ENCODE data around the gene RAB40B.

RAB40B gene

DNA sequence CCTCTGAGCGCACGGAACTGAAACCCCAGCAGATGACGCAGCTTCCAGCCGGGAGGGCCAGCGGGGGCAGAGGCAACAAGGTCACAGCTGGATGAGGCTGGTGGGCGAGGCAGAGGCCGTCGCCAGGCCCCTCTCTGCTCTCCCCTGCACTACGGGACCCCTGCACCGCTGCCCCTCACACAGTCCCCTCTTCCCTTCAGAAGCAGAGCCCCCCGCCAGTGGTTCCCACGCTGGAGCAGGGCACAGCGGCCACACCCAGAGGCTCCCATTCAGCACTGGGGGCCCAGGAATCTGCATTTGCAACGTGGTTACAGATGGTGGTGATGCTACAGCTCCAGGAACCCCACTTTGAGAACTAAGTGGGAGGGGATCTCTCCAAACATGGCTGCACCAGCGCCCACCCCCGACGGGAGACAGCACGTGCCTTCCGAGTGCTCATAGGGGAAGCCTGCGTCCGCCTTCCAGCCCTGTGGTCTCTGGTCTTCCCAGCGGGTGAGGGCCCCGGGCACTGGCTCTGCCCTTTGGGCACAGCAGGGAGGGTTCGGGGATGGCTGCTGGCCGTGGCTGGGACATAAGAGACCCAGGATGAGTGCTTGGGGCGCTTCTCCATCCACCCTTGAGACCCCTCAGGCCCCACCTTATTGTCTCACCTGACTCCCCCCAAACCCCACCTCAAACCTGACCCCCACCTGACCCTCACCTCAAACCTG lies 4.7 kb upstream of the RAB40B start:
- no peak overlapping the region for H3K27ac Mint-ChIP-seq
- no peak overlapping the region for H3K4me3 Mint-ChIP-seq
- H3K4me1 Mint-ChIP-seq: peaks cover 4% of the 10 kb centered on the region
- H3K27me3 Mint-ChIP-seq: no peaks in the 10 kb centered on the region
- H3K36me3 Mint-ChIP-seq: no peaks in the 10 kb centered on the region
- H3K9me3 Mint-ChIP-seq: no peaks in the 10 kb centered on the region

DNA sequence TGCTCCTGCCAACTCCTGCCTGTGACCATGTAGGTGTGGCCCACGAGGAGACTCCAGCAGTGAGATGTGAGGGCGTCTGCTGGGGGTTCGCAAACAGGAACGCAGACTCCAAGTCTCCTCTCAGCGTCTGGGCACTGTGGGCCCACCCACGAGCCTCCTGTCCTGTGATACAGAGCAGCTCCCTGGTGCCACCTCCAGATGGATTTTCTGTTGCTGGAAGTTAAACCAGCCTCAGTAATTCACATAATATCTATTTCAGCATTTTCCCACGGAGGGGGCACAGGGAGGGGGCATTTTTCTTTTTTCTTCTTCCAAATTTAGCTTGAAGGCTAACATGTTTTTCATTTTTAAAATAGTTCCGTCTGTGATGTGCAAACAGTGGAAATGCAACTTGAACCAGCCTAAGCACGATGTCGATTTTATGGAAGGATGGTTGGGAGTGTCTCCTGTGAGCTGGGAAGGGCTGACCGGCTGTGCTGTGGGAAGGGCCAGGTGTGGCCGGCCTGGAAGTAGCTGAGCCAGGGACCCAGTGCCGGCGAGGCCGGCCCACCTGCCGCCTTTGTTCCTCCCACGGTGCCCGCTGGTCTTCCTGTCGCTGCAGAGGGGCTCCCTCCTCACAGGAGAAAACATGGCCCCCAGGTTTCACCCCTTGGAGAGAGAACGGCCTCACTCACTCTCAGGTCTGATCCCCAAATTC lies 3.9 kb upstream of the RAB40B start:
- H3K36me3 Mint-ChIP-seq: no peaks in the 10 kb centered on the region
- H3K4me3 Mint-ChIP-seq: no peak overlapping the region
- peaks cover 4% of the 10 kb centered on the region for H3K4me1 Mint-ChIP-seq
- no peaks in the 10 kb centered on the region for H3K27me3 Mint-ChIP-seq
- no peak overlapping the region for H3K27ac Mint-ChIP-seq
- H3K9me3 Mint-ChIP-seq: no peaks in the 10 kb centered on the region

DNA sequence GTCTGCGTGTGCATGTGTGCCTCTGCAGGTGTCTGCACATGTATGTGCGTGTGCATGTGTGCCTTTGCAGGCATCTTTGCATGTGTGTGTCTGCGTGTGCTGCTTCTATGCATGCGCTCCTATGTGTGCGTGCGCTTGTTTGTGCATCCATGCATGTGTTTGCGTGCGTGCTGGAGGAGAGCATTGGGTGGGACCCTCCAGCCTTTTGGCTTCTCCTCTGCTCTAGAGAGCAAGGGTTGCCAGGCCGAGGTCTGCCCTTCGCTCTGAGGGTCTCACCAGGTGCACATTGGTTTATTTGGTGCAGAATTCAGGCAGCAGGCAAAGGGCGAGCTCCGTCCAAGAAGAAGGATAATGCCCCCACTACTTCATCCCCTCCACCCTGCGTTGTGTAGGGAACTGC lies 1.1 kb upstream of the RAB40B start:
- H3K9me3 Mint-ChIP-seq: no peaks in the 10 kb centered on the region
- no peaks in the 10 kb centered on the region for H3K27me3 Mint-ChIP-seq
- H3K4me1 Mint-ChIP-seq: peaks cover 11% of the 10 kb centered on the region
- no peak overlapping the region for H3K27ac Mint-ChIP-seq
- H3K36me3 Mint-ChIP-seq: peaks cover 5% of the 10 kb centered on the region
- H3K4me3 Mint-ChIP-seq: peak overlapping the region; percentile 87

DNA sequence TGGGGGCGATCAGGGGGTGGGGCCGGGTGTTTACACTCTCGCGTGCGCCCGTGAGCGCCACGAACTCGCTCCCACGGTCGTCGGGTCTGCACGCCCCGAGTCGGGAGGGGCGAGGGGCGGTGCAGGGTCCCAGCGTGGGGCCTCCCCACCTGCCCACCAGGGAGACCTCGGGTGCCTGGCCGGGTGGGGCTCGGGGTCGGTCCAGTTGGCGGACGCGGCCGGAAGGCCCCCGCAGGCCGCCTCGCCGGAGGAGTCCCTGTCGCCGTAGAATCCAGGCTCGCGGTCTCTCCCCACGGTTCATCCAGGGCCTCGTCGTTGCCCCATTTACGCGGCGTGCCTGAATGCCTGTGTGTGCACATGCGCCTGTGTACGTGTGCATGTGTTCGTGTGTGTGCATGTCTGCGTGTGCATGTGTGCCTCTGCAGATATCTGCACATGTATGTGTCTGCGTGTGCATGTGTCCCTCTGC lies 510 bp upstream of the RAB40B start:
- Mint-ChIP-seq H3K4me1 (peaks cover 11% of the 10 kb centered on the region), H3K27me3 (no peaks in the 10 kb centered on the region), H3K36me3 (peaks cover 8% of the 10 kb centered on the region), H3K9me3 (no peaks in the 10 kb centered on the region), H3K27ac (no peak overlapping the region), H3K4me3 (peak overlapping the region; percentile 87)

DNA sequence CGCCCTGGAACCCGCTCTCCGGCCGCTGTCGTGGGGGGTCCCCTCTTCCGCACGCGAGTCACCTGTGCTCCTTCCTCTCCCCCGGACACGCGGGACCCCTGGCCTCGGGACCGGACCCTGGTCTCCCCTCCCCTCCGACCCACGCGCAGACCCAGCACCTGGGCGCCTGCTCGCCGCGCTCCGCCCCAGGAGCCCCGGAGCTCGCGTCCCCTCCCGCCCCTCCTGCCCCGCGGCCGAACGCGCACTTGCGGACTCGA lies 762 bp downstream of the RAB40B start:
- peaks cover 11% of the 10 kb centered on the region for H3K4me1 Mint-ChIP-seq
- no peak overlapping the region for H3K27ac Mint-ChIP-seq
- no peaks in the 10 kb centered on the region for H3K27me3 Mint-ChIP-seq
- H3K36me3 Mint-ChIP-seq: peaks cover 8% of the 10 kb centered on the region
- H3K9me3 Mint-ChIP-seq: no peaks in the 10 kb centered on the region
- H3K4me3 Mint-ChIP-seq: peak overlapping the region; percentile 15

DNA sequence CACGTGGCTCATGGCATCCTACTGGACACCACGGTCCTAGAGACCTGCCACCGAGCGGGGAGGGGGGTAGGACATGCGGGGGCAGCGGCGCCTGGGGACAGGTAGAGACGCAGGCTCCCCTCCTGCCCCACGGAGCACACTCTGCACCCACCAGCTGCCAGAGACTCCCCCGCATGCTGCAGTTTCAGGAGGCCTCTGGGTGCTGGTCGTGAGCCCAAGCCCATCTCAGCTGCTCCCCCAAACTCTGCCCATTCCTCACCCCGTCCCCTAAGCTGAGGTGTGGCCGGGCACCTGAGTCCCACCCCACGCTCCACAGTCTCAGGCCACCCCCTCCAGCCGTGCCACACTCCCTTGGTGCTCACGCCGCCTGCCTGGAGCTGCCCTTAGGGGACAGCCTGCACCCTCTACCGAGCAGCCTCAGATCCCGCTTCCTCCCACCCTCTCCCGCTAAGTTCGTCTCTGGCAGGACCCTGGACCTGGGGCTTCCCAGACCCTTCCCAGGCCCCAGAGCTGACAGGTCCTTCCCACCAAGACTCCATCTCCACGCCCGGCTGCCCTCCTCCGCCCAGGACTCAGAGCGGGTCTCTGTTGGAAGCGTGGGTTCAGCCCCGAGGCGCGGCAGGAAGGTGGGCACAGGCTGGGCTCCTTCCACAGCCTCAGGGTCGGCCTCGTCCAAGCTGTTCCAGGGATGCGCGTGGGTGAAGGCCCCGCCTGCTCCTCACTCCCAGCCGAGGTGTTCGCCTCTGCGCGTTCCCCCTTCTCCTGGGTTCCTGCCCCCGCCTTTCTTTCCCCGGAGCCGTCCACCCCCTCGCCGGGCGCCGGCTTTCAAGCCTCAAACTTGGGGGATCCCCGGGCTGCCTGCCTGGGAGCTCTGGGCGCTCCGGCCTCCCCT lies 1.3 kb downstream of the RAB40B start:
- Mint-ChIP-seq H3K4me3 (peak overlapping the region; percentile 30), H3K36me3 (peaks cover 8% of the 10 kb centered on the region), H3K27me3 (no peaks in the 10 kb centered on the region), H3K27ac (no peak overlapping the region), H3K9me3 (no peaks in the 10 kb centered on the region), H3K4me1 (peaks cover 11% of the 10 kb centered on the region)

DNA sequence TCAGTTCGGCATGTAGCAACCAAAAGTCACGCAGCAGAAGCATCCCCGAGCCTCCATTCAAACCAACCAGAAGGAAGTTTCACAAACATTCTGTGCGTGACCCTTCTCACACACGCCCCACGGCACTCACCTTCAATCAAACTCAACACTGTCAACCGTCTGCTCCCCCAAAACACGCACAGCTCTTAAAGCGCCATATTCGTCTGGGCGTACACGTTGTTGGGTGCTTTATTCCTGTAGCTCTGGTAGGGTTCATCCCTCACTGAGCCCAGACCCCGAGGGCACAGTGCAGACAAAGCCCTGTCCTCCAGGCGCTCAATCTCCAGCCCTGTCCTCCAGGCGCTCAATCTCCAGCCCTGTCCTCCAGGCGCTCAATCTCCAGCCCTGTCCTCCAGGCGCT lies 2.2 kb downstream of the RAB40B start:
- H3K4me1 Mint-ChIP-seq: peaks cover 11% of the 10 kb centered on the region

DNA sequence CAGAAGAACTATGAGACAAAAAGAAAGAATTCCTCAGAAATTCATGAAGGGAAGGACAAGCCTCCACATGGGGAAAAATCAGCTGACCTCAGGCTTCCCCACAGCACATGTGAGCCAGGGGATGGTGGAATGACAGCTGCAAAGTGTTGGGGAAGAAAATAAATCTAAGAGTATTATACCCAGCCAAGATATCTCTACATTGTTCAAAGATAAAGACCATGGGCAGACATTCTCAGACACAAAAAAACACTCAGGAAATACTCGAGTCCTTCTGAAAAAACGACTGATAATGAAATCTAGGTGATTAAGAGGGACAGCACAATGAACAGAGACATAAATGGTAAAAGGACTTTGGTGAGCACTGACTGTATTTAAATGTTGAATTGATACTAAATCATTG lies 3.9 kb downstream of the RAB40B start:
- Mint-ChIP-seq H3K9me3 (no peaks in the 10 kb centered on the region), H3K4me3 (no peak overlapping the region), H3K4me1 (peaks cover 11% of the 10 kb centered on the region), H3K27me3 (no peaks in the 10 kb centered on the region), H3K36me3 (peaks cover 10% of the 10 kb centered on the region), H3K27ac (no peak overlapping the region)

More for the DNA sequence above, 2.2 kb downstream of the RAB40B start:
- Mint-ChIP-seq H3K9me3 (no peaks in the 10 kb centered on the region), H3K36me3 (peaks cover 8% of the 10 kb centered on the region), H3K27ac (no peak overlapping the region), H3K4me3 (no peak overlapping the region), H3K27me3 (no peaks in the 10 kb centered on the region)

DNA sequence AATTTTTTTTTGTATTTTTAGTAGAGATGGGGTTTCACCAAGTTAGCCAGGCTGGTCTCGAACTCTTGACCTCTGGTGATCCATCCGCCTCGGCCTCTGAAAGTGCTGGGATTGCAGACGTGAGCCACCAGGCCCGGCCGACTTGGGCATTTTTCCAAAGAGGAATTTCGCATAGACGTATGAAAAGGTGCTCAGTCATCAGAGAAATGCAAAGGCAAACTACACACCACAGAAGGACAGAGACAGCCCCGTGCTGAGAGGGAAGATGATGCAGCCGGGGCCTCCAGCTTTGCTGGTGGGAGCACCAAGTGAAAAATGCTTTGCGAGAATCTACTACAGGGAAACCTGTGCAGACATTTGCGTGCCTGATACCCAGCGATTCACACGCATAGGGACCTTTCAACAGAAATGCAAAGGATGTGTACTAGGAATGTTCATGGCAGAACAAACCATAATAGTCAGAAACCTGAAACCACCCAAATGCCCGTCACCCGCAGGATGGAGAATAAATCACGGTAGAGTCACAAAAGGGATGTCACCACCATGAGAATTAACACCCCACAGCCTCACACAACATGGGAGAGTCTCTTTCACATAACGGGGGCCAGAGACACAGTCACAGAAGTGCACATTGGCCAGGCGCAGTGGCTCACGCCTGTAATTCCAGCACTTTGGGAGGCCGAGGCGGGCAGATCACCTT lies 5.2 kb downstream of the RAB40B start:
- H3K27ac Mint-ChIP-seq: no peak overlapping the region
- no peaks in the 10 kb centered on the region for H3K27me3 Mint-ChIP-seq
- H3K9me3 Mint-ChIP-seq: no peaks in the 10 kb centered on the region
- H3K36me3 Mint-ChIP-seq: peaks cover 10% of the 10 kb centered on the region
- peaks cover 7% of the 10 kb centered on the region for H3K4me1 Mint-ChIP-seq
- no peak overlapping the region for H3K4me3 Mint-ChIP-seq

DNA sequence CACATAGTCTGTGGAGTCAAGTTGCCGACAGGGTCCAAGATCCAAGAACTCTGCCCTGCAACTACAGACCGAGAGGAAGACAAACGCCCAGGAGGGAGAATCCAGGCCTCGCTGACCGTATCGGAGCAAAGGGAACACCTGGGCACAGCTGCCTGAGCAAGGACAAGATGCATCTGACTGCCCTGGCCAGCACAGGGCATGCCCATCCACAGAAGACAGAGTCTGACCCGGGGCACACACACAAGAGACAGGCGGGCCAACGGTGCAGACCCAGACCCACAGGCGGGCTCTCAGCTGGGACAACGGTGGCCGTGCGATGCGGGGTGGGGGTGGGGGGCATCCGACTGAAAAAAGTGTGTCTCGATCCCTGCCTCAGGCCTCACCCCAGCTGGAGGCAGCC lies 6.2 kb downstream of the RAB40B start:
- no peaks in the 10 kb centered on the region for H3K9me3 Mint-ChIP-seq
- peaks cover 7% of the 10 kb centered on the region for H3K4me1 Mint-ChIP-seq
- H3K27ac Mint-ChIP-seq: no peak overlapping the region
- H3K27me3 Mint-ChIP-seq: no peaks in the 10 kb centered on the region
- H3K4me3 Mint-ChIP-seq: no peak overlapping the region
- H3K36me3 Mint-ChIP-seq: peaks cover 11% of the 10 kb centered on the region

DNA sequence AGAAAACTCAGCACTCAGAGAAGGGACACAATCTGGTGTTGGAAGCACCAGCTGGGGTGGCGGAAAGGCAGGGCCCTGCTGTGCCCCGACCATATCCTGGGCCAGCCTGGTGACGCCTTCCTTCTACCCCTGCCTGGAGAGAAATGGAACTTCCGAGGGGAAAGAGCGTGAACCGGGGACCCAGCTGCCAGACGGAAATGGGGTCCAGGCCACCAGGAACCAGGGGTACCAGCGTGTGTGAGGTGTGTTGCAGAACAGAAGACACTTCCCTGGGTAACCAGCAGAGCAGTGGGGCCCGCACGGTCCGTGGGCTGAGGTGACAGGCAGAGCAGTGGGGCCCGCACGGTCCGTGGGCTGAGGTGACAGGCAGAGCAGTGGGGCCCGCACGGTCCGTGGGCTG lies 6.8 kb downstream of the RAB40B start:
- Mint-ChIP-seq H3K4me3 (no peak overlapping the region), H3K27ac (no peak overlapping the region), H3K36me3 (peaks cover 12% of the 10 kb centered on the region), H3K9me3 (no peaks in the 10 kb centered on the region), H3K4me1 (peaks cover 1% of the 10 kb centered on the region), H3K27me3 (no peaks in the 10 kb centered on the region)

DNA sequence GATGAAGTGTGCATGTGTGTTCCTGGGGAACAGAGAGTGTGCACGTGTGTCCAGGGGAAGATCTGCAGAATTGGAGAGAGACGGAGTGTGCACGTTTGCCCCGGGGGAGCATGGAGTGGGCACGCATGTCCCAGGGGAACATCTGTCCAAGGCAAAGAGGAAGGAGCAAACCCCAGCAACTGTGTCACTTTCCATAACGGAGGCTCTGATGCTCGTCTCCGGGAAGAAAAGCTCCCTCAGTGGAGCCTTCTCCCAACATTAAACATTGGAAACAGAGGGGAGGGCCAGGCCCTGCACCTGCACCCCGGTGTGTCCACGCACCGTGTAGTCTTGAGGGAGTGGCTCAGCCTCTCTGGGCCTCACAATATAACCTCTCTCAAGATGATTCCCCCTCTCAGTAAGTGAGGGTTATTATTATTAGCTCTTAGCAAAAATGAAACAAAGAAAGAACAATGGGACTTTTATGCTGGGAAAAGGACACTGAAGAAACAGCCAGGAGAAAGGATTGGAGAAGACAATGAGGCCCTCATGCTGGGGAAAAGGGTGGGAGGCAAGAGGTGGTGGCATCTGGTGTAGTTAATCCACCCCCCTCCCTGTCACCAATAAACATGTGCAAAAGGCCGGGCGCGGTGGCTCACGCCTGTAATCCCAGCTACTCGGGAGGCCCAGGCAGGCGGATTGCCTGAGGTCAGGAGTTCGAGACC lies 7.6 kb downstream of the RAB40B start:
- Mint-ChIP-seq H3K4me3 (no peak overlapping the region), H3K4me1 (no peaks in the 10 kb centered on the region), H3K9me3 (no peaks in the 10 kb centered on the region), H3K27ac (no peak overlapping the region), H3K36me3 (peaks cover 10% of the 10 kb centered on the region), H3K27me3 (no peaks in the 10 kb centered on the region)

DNA sequence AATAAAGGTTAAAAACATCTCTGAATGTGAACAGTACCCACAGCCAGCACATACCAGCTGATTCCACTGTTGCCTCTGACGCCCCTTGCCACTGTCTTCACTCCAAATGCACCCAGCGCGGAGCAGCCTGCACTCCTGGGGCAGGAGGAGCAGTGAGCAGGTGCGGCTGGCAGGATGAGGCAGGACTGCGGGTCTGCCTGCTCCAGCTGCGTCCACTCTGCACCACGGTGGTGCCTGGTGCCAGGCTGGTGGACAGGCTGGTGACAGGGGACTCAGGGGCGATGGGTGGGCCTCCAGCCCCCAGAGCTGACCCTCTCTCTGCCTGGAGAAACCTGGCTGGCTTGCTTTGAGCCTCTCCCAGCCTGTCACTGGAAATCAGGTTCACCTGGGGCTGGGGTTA lies 9.4 kb downstream of the RAB40B start:
- H3K9me3 Mint-ChIP-seq: no peaks in the 10 kb centered on the region
- H3K4me1 Mint-ChIP-seq: no peaks in the 10 kb centered on the region

DNA sequence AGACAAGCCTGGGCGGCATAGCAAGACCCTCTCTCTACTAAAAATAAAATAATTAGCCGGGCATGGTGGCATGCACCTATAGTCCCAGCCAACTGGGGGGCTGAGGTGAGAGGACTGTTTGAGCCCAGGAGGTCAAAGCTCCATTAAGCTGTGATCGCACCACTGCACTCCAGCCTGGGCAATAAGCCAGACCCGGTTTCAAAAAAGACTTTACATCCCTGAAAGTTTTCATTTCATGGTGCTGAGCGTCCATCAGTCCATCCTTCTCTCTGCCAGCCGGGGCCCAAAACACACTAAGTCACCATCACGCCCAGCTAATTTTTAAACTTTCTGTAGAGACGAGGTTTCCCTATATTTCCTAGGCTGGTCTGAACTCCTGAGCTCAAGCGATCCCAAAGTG lies 10.6 kb downstream of the RAB40B start:
- Mint-ChIP-seq H3K4me3 (no peak overlapping the region), H3K4me1 (no peaks in the 10 kb centered on the region), H3K9me3 (no peaks in the 10 kb centered on the region), H3K27ac (no peak overlapping the region), H3K36me3 (peaks cover 5% of the 10 kb centered on the region), H3K27me3 (no peaks in the 10 kb centered on the region)

More for the DNA sequence above, 9.4 kb downstream of the RAB40B start:
- Mint-ChIP-seq H3K27me3 (no peaks in the 10 kb centered on the region), H3K36me3 (peaks cover 5% of the 10 kb centered on the region), H3K27ac (no peak overlapping the region), H3K4me3 (no peak overlapping the region)

DNA sequence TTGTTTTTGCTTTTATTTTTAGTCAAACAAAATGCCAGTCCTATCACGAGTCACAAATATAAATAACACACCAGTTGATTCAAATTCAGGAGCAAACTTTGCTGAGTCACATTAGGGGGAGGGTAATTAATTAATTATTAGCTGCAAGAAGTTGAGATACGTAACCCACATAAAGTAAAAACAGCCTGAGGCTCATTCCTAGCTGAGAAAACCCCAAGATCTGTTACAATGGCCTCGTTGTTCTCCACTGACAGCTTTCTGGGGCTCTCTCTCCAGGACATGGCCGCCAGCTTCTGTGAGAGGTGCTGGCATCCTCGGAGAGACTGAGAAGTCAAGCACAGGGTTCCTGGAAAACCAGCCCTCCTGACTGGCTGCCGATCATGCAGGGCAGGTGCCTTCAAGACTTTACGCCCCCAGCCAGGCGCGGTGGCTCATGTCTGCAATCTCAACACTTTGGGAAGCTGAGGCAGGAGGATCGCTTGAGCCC lies 11.1 kb downstream of the RAB40B start:
- H3K4me1 Mint-ChIP-seq: no peaks in the 10 kb centered on the region
- H3K27me3 Mint-ChIP-seq: no peaks in the 10 kb centered on the region
- no peak overlapping the region for H3K4me3 Mint-ChIP-seq
- no peak overlapping the region for H3K27ac Mint-ChIP-seq
- peaks cover 5% of the 10 kb centered on the region for H3K36me3 Mint-ChIP-seq
- H3K9me3 Mint-ChIP-seq: no peaks in the 10 kb centered on the region

Data from activated naive CD4-positive, alpha-beta T cell treated with anti-CD3 and anti-CD28 coated beads, Interleukin-2, amount 50 U/mL, for 24 hours (primary cell).